ENCODE data around the gene RALGPS1. TPM values are rescaled to one million over a fixed set of nuclear protein-coding genes. Genes with fewer than 3 reads are reported as not detected.

The RALGPS1 gene
- total RNA-seq, 1 experiment from 2014 or later, result 28.5 TPM

GRCh38 chr9:127139775-127140174 lies 225.2 kb downstream of the RALGPS1 start:
- ChIA-PET CTCF (interaction anchor here (1.7 kb wide), 1 partner anchor 15 kb away, joined by 5 read pairs; no protein-coding TSS in a partner anchor), POLR2A (no interaction called here)
- ATAC-seq (no peak), DNase-seq (ENCODE audit: low spot score) (no peak)
- Mint-ChIP-seq H3K9me3 (no peaks in the 10 kb centered on the region), H3K27ac (no peak overlapping the region), H3K4me1 (peaks cover 21% of the 10 kb centered on the region), H3K27me3 (ENCODE audit: low read depth) (no peaks in the 10 kb centered on the region; the same call in 1 of the 2 replicates), H3K36me3 (no peaks in the 10 kb centered on the region), H3K4me3 (no peak overlapping the region)
- TF ChIP-seq GABPB1 (CRISPR knock-in tag; IDR thresholded peaks at IDR 0.05) (no peak), SOX15 (CRISPR knock-in tag; IDR thresholded peaks at IDR 0.05) (no peak), ZNF281 (CRISPR knock-in tag; IDR thresholded peaks at IDR 0.05) (no peak)

GRCh38 chr9:127140181-127140580 lies 225.6 kb downstream of the RALGPS1 start:
- Mint-ChIP-seq H3K27me3 (ENCODE audit: low read depth) (no peaks in the 10 kb centered on the region; the same call in 1 of the 2 replicates), H3K36me3 (no peaks in the 10 kb centered on the region), H3K4me1 (peaks cover 21% of the 10 kb centered on the region), H3K27ac (no peak overlapping the region), H3K4me3 (no peak overlapping the region), H3K9me3 (no peaks in the 10 kb centered on the region)
- CTCF ChIA-PET, result no interaction called here
- DNase-seq (ENCODE audit: low spot score), result no peak
- ATAC-seq, result no peak
- POLR2A ChIA-PET, result no interaction called here
- no peak for TF ChIP-seq JAZF1 (CRISPR knock-in tag; IDR thresholded peaks at IDR 0.05)
- TF ChIP-seq AR (CRISPR knock-in tag; IDR thresholded peaks at IDR 0.05), result no peak
- TF ChIP-seq PRDM15 (CRISPR knock-in tag; IDR thresholded peaks at IDR 0.05), result no peak
- TF ChIP-seq RELA (CRISPR knock-in tag; IDR thresholded peaks at IDR 0.05; ENCODE audit: borderline replicate concordance), result no peak
- no peak for TF ChIP-seq ETV6 (CRISPR knock-in tag; IDR thresholded peaks at IDR 0.05)
- TF ChIP-seq ARID4B (CRISPR knock-in tag; IDR thresholded peaks at IDR 0.05; ENCODE audit: borderline replicate concordance), result no peak
- no peak for TF ChIP-seq ZNF219 (CRISPR knock-in tag; IDR thresholded peaks at IDR 0.05; ENCODE audit: borderline replicate concordance)
- TF ChIP-seq FOXJ3 (CRISPR knock-in tag; IDR thresholded peaks at IDR 0.05; ENCODE audit: borderline replicate concordance), result no peak
- TF ChIP-seq ATF6 (CRISPR knock-in tag; IDR thresholded peaks at IDR 0.05), result no peak
- TF ChIP-seq E2F1 (CRISPR knock-in tag; IDR thresholded peaks at IDR 0.05), result no peak
- no peak for TF ChIP-seq TEAD1 (CRISPR knock-in tag; IDR thresholded peaks at IDR 0.05)
- no peak for TF ChIP-seq FOXK1 (CRISPR knock-in tag; IDR thresholded peaks at IDR 0.05)
- no peak for TF ChIP-seq GTF2I (CRISPR knock-in tag; conservative IDR thresholded peaks at IDR 0.05)
- no peak for TF ChIP-seq E2F5 (CRISPR knock-in tag; IDR thresholded peaks at IDR 0.05)
